ENCODE measurements around the gene MED27.
A peak's percentile ranks its signal among the peaks of the same experiment; 100 is the strongest.
"Not testable (repeated sequence)": the region's sequence is repeated elsewhere in the genome, so short reads cannot be mapped to it uniquely, and the experiment has no call there.

MED27 gene

GRCh38 chr9:132075853-132076252 is 3.8 kb downstream of the MED27 start:
- no peak for DNase-seq

GRCh38 chr9:132074736-132075135 is 4.9 kb downstream of the MED27 start:
- peak; percentile 35 for DNase-seq

- DNase-seq: no peak
Observed at GRCh38 chr9:132071847-132072507, 7.7 kb downstream of the MED27 start.

GRCh38 chr9:132069046-132069898 is 10.4 kb downstream of the MED27 start:
- peak; percentile 90 for DNase-seq

GRCh38 chr9:132068605-132069004 is 11.1 kb downstream of the MED27 start:
- no peak for DNase-seq

- DNase-seq: no peak
Observed at GRCh38 chr9:132066511-132066910, 13.2 kb downstream of the MED27 start.

- no peak for DNase-seq
Observed at GRCh38 chr9:132066057-132066456, 13.6 kb downstream of the MED27 start.

GRCh38 chr9:132063281-132063680 is 16.4 kb downstream of the MED27 start:
- DNase-seq: no peak

- no peak for DNase-seq
Observed at GRCh38 chr9:132062806-132063205, 16.9 kb downstream of the MED27 start.

GRCh38 chr9:132061526-132061925 is 18.1 kb downstream of the MED27 start:
- DNase-seq: no peak

- DNase-seq: no peak
Observed at GRCh38 chr9:132059361-132059760, 20.3 kb downstream of the MED27 start.

GRCh38 chr9:132058226-132058625 is 21.4 kb downstream of the MED27 start:
- not testable (repeated sequence) for DNase-seq

- peak; percentile 60 for DNase-seq
Observed at GRCh38 chr9:132056717-132057560, 22.7 kb downstream of the MED27 start.

- no peak for DNase-seq
Observed at GRCh38 chr9:132055756-132056155, 23.9 kb downstream of the MED27 start.

GRCh38 chr9:132054024-132054423 is 25.6 kb downstream of the MED27 start:
- no peak for DNase-seq

GRCh38 chr9:132049900-132050299 is 29.8 kb downstream of the MED27 start:
- no peak for DNase-seq

GRCh38 chr9:132049323-132049882 is 30.3 kb downstream of the MED27 start:
- peak; percentile 32 for DNase-seq

- peak; percentile 35 for DNase-seq
Observed at GRCh38 chr9:132048201-132048600, 31.5 kb downstream of the MED27 start.

- DNase-seq: peak; percentile 25
Observed at GRCh38 chr9:132046456-132046855, 33.2 kb downstream of the MED27 start.

GRCh38 chr9:132044176-132044875 is 35.3 kb downstream of the MED27 start:
- peak; percentile 39 for DNase-seq

GRCh38 chr9:132043708-132044107 is 36.0 kb downstream of the MED27 start:
- DNase-seq: no peak

- peak; percentile 97 for DNase-seq
Observed at GRCh38 chr9:132042324-132042723, 37.3 kb downstream of the MED27 start.
